ENCODE results near the gene ANXA3.

ANXA3 gene

DNA sequence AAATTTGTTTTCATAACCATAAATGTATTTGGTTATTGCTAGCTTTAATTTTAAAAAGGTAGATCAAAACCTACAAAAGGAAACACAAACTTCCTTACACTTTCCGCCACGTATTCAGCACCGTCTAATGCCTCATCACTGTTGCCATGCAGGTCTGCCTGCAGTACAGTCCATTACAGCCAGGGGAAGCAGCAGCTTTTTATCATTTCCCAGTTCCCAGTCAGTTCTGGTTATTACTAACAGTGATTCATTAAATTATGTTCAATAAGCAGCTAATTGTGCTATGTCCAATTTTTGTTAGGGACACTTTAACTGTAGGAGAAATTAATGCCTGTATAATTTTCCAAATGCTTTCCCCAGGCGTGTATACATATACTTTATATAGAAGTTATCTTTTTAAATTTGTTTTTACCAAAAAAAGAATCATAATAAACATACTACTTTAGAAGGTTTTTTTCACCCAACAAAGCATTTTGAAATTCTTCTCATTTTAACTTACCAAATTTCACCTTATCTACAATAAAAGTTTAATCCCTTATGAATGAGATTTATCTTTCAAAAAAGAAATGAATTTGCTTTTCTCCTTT lies 93.3 kb downstream of the ANXA3 start:
- ChIA-PET CTCF (interaction anchor here (0.6 to 4.3 kb wide), 32 partner anchors 8 to 501 kb away, joined by 3 to 72 read pairs (median 4); partner anchors contain the start of gene PAQR3), POLR2A (no interaction called here)
- H3K4me3 ChIP-seq (ENCODE audit: low read depth, low read length): no peak overlapping the region
- TF ChIP-seq, protein P1, sequence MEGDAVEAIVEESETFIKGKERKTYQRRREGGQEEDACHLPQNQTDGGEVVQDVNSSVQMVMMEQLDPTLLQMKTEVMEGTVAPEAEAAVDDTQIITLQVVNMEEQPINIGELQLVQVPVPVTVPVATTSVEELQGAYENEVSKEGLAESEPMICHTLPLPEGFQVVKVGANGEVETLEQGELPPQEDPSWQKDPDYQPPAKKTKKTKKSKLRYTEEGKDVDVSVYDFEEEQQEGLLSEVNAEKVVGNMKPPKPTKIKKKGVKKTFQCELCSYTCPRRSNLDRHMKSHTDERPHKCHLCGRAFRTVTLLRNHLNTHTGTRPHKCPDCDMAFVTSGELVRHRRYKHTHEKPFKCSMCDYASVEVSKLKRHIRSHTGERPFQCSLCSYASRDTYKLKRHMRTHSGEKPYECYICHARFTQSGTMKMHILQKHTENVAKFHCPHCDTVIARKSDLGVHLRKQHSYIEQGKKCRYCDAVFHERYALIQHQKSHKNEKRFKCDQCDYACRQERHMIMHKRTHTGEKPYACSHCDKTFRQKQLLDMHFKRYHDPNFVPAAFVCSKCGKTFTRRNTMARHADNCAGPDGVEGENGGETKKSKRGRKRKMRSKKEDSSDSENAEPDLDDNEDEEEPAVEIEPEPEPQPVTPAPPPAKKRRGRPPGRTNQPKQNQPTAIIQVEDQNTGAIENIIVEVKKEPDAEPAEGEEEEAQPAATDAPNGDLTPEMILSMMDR (IDR thresholded peaks at IDR 0.05; ENCODE audit: insufficient read depth, low read length, missing control alignments): peak; percentile 80
- DNase-seq (ENCODE audit: low read depth, low spot score): no peak

DNA sequence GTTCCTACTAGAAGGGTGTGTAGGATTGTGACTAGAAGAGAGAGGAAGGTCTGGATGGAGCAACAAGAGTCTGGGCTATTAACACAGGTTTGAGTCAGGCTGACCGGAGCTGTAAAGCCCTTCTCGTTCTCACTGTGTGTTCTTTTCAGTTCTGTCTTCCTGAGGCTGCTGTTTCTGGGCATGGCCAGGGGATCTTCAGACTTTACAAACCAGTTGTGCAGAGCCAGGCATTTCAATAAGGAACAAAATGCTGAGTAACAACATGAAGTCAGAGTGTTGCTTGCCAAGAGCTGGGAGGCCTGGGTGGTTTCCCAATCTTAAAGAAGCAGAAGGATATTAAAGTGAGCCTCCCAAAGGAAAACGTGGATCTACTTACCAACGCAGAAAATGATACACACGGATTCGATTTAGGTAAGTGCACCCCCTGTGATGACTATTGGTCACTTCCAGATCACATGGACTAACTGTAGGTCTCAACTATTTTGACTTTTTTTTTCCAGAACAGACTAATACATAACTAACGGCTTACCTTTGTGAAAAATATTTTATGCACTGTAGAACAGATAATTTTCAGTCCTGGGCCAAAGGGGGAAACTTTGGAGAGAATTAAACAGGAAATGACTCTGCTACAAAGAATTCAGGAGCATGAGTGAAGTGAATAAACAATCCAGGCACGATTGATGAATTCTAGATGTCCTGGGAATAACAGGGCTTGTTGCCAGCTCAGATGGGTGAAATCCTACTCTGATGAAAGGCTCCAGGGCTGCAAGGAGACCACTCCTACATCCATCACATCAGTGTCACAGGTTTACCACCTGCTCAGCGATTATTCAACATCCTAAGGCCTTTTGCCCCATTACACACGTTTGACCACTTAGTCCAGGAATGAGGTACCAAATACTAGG lies 94.5 kb downstream of the ANXA3 start:
- ChIA-PET POLR2A (interaction anchor here (0.6 kb wide), 1 partner anchor 131 kb away, joined by 4 read pairs; the partner anchor contains the start of gene BMP2K), CTCF (interaction anchor here (0.6 to 4.3 kb wide), 14 partner anchors 8 to 686 kb away, joined by 3 to 72 read pairs (median 4); no protein-coding TSS in a partner anchor)
- H3K4me3 ChIP-seq (ENCODE audit: low read depth, low read length): peak overlapping the region; percentile 15; the same call in 1 of the 2 replicates
- DNase-seq (ENCODE audit: low read depth, low spot score): peak; percentile 73
- TF ChIP-seq, protein P1 (IDR thresholded peaks at IDR 0.05; ENCODE audit: insufficient read depth, low read length, missing control alignments): no peak

DNA sequence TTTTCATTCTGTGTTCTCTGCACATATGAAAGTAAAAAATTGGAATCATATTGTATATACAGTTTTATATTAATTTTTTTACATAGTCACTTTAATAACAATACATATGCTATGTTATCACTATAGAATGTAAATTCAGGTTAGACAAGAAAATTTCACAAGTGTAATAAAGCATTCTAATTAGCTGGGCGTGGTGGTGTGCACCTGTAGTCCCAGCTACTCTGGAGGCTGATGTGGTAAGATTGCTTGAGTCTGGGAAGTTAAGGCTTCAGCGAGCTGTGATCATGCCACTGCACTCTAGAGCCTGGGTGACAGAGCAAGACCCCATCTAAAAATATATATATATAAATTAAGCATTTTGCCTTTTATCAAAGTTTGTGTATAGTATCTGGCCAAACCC lies 95.7 kb downstream of the ANXA3 start:
- DNase-seq (ENCODE audit: low read depth, low spot score): no peak
- H3K4me3 ChIP-seq (ENCODE audit: low read depth, low read length): no peak overlapping the region
- ChIA-PET CTCF (interaction anchor here (1.3 to 4.3 kb wide), 4 partner anchors 10 to 687 kb away, joined by 3 to 72 read pairs (median 18); no protein-coding TSS in a partner anchor), POLR2A (no interaction called here)
- TF ChIP-seq, protein P1 (IDR thresholded peaks at IDR 0.05; ENCODE audit: insufficient read depth, low read length, missing control alignments): no peak

DNA sequence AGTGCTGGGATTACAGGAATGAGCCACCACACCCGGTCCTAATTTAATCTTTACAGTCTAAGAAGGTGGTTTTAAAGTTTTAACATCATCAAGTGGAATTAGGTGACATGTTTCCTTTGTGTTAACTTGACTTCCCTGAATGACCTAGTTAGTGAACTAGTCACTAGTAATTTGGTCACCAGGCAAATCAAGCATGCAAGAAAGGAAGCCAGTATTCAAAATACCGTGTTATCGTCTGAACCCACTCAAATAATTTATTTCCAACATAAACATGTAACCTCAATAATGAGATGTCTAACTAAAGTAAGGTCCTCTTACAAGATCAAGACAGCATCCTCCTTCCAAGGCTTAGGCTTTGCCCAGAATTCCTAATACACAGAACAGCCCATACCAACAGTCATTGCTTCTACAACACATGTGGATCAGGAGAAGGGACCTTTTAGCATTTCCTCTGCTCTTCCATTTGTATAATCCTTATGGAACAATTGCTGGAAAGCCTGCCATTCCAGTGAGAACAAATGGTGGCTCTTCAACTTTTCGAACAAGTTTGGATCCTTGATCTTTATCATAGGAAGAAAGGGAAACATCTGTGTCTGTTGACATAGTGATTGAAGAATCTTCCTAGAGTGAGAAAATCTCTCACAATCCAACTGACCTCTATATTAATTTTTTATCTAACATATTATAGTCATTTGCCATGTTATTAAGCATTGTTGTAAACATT lies 97.2 kb downstream of the ANXA3 start:
- TF ChIP-seq, protein P1 (IDR thresholded peaks at IDR 0.05; ENCODE audit: insufficient read depth, low read length, missing control alignments): no peak
- POLR2A ChIA-PET: no interaction called here
- no peak for DNase-seq (ENCODE audit: low read depth, low spot score)
- CTCF ChIA-PET: no interaction called here
- no peak overlapping the region for H3K4me3 ChIP-seq (ENCODE audit: low read depth, low read length)

DNA sequence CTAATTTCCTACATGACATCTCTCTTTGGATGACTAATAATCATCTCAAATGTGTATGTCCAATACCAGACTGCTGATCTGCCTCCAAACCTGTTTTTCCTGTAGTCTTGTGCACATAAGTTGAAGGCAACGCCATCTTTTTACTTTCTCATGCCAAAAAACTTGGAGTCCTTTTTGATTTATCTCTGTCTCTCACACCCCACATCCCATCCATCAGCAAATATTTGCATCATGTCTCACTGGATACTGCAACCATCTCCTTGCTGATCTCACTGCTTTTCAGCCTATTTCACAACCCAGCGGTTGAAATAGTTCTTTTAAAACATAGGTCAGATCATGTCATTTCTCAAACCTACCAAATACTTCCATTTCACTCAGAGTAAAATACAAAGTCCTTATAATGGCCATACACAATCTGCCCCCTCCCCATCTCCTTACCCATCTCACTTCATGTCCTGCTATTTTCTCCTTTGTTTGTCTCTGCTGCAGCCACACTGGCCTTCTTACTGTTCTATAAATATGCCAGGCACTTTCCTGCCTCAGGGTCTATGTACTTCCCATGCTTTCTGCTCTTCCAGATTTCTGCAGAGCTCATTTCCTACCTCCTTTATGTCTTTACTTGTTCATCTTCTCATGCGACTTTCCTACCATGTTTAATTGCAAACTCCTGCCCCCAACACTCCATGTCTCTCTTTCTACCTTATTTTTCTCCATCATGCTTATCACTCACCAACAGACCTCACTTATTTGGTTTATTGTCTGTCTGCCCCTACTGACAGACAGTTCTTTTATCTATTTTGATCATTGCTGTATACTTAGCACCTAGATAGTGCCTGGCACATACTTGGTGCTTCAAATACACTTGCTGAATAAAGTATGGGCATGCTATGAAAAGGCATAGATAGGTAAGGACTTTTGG lies 98.8 kb downstream of the ANXA3 start:
- ChIA-PET POLR2A (interaction anchor here (0.6 kb wide), 1 partner anchor 27 kb away, joined by 3 read pairs; no protein-coding TSS in a partner anchor), CTCF (interaction anchor here (1.1 to 1.6 kb wide), 2 partner anchors 8 to 213 kb away, joined by 3 to 5 read pairs; no protein-coding TSS in a partner anchor)
- no peak overlapping the region for H3K4me3 ChIP-seq (ENCODE audit: low read depth, low read length)
- peak; percentile 64 for DNase-seq (ENCODE audit: low read depth, low spot score)
- TF ChIP-seq, protein P1 (IDR thresholded peaks at IDR 0.05; ENCODE audit: insufficient read depth, low read length, missing control alignments): no peak

All from AG04449 (cell line).